ENCODE data around the gene IL23R.

Gene IL23R

DNA sequence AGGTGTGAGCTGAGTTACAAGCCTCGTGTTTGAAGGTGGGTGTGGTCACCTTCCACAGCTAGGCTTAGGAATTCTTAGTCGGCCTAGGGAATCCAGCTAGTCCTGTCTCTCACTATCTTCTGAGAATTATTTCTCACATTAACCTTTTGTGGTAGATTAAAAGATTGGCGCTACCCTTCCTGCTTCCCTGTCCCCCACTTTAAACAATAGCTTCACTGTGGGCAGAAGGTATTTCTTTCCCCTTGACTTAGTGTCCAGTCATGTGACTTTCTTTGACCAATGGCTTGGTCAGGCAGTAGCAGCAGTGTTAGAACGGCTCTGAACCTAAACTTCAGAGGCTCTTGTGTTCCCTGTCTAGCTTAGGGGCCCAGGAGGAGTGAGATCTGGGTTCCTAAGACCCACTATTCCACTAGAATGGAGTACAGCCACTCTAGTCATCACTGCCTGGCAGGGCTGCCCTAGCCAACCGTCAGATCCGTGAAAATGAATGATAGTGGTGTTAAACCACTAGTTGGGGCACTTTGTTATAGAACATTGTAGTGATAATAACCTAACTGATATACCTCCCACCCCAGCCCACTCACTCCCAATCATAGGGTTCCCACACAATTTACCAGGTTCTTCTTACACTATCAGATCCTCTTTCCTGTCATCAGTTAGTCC lies 17.6 kb upstream of the IL23R start:
- DNase-seq (ENCODE audit: low read depth in 2 of 2), result no peak

DNA sequence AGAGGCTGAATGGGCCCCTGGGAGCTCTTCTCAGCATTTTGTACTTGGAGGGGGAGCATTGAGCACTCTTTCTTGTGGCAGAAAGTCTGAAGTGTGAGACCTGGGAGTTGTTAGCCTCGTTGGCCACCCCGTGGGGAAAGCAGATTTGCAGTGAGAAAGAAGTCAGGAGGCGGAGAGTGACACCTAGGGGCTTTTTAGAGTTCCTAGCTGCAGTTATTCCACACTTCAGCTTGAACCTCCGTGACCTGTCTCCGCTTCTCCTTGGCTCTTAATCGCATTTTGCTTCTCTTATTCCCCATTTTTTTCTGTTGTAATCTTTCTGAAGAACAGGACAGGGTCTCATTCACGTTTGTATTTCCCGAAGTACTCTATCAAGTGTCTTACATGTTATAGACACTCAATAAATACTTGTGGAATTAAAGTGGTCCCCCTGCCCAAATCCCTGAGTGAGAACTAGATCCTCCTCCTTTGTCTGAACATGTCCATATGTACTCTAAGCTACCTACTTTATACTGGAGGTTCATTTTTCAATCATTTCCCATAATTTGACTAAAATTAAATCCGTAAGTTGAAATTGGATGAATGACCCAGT lies 17.0 kb upstream of the IL23R start:
- DNase-seq (ENCODE audit: low read depth in 2 of 2), result peak; percentile 9 to 25

DNA sequence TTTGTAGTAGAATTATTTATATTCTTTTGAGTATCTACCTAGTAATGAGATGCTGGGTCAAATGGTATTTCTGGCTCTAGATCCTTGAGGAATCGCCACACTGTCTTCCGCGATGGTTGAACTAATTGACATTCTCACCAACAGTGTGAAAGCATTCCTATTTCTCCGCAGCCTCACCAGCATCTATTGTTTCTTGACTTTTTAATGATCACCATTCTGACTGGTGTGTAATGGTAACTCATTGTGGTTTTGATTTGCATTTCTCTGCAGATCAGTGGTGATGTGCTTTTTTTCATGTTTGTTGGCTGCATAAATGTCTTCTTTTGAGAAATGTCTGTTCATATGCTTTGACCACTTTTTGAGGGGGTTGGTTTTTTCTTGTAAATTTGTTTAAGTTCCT lies 15.3 kb upstream of the IL23R start:
- DNase-seq (ENCODE audit: low read depth in 2 of 2), result no peak

DNA sequence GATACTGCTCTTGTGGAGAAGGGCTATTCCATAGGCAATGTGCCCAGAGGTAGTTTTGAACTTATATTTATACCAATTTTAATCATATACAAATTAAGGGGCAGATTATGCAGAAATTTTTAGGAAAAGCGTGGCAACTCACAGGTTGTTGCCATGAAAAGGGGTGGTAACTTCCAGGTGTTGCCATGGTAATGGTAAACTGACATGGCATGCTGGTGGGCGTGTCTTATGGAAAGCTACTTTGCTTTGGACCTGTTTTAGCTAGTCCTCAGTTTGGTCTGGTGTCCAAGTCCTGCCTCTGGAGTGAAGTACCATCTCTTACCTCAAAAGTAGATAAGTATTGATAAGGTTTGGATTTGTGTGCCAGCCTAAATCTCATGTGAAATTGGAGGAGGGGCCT lies 7.9 kb upstream of the IL23R start:
- no peak for DNase-seq (ENCODE audit: low read depth in 2 of 2)

DNA sequence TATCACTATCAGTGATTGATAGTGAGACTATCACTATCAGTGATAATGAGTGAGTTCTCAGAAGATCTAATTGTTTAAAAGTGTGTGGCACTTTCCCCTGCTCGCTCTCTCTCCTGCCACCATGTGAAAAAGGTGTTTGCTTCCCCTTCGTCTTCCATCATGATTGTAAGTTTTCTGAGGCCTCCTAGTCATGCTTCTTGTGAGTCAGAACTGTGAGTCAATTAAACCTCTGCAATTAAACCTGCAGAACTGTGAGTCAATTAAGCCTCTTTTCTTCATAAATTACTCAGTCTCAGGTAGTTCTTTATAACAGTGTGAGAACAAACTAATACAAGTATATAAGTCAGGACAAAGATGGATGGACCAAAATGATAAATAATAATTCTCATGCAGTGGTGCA lies 7.0 kb upstream of the IL23R start:
- DNase-seq (ENCODE audit: low read depth in 2 of 2), result no peak

DNA sequence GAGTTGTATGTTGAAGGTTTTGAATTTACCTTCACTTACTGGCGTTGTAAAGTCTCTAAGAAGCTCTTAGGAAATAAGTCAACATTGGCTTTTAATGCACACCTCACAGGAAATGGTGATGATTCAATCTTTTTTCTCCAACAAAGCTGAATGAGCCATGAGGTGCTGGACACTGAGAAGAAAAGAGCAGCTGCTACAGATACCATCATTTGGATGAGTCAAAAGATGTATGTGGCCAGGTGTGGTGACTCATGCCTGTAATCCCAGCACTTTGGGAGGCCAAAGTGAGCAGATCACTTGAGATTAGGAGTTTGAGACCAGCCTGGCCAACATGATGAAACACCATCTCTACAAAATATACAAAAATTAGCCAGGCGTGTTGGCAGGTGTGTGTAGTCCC lies 3.3 kb upstream of the IL23R start:
- no peak for DNase-seq (ENCODE audit: low read depth in 2 of 2)

DNA sequence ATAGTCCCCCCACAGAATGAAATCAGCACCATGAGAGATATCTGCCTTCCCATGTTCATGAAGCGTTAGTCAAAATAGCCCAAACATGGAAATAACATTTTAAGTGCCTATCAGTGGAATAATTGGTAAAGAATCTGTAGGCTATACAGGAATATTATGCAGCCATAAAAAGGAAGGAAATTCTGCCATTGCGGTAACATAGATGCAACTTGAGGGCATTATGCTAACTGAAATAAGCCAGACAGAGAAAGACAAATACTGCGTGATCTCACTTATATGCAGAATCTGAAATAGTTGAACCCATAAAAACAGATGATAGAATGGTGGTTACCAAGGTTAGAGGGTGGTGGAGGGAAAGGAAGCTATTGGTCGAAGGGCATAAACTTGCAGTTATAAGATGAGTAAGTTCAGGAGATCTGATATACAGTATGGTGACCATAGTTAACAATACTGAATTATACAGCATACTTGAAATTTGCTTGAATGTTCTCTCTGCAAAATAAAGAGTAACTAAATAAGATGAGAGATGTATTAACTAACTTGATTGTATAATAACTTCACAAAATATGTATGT lies 699 bp upstream of the IL23R start:
- DNase-seq (ENCODE audit: low read depth in 2 of 2), result no peak

DNA sequence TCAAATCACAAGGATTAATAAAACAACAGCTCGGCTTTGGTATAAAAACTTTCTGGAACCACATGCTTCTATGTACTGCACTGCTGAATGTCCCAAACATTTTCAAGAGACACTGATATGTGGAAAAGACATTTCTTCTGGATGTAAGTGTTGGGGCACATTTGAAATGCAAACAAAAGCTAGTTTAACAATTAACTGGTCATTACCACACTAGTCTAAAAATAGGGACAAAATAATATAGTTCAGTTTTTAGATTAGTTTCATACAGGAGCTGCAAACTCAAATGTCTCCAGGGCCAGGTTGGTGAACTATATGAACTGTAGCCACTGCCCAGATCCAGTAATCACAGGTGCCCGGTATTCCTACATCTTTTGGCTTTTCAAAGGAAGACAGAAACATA lies 3.2 kb downstream of the IL23R start:
- no peak for DNase-seq (ENCODE audit: low read depth in 2 of 2)

DNA sequence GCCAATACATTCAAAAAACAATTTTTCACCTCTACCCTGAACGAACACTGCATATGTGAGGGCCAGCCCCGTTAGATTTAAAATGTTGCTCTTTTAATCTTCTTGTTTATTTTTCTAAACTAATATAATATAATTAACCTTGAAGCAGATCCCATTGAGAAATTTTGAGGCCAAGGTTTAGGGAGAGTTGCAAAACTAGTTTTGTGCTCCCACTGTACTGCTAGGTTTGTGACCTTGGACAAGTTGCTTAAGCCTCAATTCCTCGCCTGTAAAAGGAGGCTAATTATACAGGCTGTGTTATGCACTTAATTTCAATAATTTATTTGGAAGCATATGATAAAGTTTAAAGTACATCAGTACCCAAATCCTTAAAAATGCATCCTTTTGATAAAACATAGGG lies 3.7 kb downstream of the IL23R start:
- no peak for DNase-seq (ENCODE audit: low read depth in 2 of 2)

DNA sequence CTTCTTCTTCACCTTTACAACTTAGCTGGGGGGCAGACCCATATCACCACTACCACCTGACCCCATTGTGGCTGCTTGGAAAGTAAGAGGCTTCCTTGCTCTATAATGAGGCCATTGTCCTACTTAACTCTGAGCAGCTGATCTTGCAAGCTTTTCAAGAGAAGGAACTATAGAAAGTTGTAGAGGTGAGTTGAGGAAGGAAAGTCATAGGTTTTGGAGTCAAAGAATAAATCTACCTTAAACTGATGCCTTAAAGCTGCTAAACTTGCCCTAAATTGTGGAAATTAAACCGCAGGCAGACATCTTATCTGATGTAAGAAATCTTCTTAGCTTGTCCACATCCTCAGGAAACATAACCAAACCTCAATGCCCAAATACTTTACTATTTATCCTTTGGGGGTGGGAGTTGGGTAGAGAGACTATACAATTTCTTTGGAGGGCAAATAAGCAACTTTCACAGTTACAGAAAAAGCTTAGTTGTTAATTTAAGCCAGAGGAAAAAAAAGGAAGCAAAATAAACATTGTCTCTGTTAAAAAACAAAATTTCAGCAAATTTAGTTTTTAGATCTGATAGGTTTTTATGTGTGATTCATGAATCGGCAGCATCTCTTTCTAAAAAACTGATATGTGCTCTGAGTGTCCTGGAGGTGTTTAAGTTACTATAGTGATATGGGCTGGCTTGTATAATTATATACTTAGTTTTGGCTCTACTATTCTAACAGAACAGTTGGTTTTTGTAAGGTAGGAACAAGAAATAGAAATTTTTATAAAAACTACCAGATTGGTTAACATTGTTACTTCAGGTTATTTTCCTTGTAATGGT lies 4.7 kb downstream of the IL23R start:
- DNase-seq (ENCODE audit: low read depth in 2 of 2), result no peak

DNA sequence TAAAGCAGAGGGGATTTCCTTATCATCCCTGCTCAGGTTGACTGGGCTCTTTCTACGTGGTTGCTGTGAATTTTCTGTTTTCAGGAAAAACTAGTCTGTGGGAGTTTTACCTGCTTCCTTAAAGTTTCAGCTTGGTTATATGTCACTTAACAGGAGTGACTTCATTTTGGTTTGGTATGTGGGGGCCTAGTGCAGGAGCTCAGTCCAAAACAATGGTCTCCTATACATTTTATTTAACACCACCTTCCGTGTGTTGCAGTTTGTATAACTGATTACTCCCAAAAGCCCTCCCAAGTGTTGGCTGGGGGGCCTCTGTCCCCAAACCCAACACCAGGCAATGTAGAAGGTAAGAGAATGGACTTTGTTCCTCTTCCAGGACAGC lies 5.3 kb downstream of the IL23R start:
- DNase-seq (ENCODE audit: low read depth in 2 of 2), result no peak

DNA sequence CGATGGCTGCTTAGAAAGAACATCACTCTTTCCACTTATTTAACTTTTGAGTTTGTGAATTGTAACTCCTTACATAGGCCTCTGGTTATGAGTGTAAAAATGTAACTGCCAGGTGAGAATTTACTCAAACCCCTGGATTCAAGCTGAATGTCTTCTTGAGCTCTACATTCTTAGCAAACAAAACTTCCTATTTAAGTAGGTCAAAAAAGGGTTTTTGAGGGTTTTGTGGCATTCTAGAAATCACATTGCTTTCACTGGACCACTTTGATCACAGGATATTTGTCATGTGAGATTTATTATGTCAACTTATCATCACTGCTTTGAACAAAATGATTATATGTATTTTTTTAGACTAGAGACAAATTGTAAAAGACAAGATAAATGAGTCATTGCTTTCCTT lies 5.7 kb downstream of the IL23R start:
- no peak for DNase-seq (ENCODE audit: low read depth in 2 of 2)

DNA sequence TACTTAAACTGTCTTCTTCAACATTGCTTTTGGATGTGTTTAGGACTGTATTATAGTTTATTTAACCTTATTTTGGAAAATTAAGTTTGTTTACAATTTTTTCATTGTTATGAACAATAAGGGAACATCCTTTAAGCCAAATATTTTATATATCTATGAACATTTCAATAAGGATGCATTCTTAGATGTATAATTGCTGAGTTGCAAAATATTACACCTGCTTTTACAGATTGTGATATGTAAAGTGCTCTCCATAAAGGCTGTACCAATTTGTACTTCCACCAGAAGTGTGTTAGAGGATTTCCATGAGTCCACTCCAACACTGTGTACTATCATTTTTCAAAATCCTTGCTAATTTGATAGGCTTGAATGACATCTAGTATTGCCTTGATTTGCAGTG lies 7.7 kb downstream of the IL23R start:
- no peak for DNase-seq (ENCODE audit: low read depth in 2 of 2)

DNA sequence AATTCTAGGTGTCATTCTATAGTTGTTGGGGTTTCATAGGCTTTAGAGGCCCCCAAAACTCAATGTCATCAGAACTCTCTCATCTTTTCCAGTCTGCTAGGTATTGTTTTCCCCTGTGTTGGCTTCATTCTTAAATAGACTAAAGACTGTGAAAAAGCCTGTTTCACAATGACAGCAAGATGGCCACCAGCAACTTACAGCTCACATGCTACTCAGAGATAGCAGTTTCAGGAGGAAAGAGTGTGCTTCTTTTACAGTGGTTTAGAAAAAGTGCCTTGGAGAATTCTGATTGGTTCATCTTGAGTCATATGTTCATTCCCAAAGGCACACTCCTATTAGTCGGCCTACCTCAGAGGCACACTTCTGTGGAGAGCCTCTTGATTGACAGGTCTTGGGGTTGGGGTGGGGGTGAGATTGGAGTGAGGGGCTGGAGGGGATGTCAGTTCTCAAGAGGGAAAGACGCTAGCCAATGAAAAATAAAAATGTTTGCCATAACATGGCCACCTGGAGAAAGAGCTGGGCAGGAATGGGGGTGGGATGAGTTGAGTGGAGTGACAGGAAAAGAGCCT lies 8.5 kb downstream of the IL23R start:
- no peak for DNase-seq (ENCODE audit: low read depth in 2 of 2)

DNA sequence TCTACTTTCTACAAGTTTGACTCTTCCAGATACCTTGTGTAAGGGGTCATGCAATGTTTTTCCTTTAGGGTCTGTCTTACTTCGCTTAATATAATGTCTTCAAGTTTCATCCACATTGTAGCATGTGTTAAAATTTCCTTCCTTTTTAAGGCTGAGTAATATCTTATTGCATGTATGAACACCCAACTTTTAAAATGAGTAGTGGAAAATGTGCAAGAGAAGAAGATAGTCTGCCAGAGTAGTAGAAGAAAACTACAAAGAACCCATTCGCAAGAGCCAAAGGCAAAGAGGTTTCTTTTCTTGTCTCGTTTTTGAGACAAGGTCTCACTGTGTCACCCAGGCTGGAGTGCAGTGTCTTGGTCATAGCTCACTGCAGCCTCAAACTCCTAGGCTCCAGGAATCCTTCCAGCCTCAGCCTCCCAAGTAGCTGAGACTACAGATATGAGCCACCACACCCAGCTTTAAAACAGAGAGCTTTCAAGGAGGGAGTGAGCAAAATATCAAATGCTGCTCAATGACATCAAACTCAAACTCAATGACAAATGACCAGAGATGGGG lies 9.4 kb downstream of the IL23R start:
- no peak for DNase-seq (ENCODE audit: low read depth in 2 of 2)

DNA sequence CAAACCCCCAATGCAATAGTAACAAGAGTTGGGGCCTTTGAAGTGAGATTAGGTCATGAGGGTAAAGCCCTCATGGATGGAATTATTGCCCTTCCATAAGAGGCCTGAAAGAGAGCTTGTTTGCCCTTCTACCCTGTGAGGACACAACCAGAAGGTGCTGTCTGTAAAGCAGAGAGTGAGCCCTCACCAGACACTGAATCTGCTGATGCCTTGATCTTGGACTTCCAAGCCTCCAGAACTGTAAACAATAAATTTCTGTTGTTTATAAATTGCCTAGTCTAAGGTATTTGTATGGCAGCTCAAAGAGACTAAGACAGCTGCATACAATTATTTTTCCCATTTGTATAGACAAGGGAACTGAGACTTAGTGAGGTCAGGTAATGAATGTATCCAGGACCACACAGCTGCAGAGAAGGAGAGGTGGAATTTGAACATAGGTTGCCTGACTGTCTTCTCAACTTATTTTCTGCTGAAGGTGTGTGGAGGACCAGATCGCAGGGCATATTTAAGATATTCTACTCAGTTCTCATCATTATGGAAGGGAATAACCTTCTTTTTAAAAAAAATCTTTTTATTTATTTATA lies 18.7 kb downstream of the IL23R start:
- no peak for DNase-seq (ENCODE audit: low read depth in 2 of 2)

DNA sequence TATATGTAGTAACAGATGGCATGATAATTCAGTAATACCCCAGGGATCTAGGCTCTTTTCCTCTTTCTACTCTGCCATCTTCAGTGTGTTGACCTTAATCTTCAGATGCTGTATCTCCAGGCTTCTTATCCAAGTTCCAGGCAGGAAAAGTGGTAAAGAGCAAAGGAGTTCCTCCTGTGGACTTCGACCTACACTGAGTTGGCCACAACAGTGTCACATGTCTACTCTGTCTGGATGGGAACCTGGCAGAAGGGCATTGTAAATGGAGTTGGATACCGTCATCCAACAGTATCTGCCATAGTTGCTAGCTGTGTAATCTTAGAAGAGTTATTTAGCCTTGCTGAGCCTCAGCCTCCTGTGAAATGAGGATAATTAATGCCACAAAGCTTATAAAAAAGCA lies 21.9 kb downstream of the IL23R start:
- no peak for DNase-seq (ENCODE audit: low read depth in 2 of 2)

DNA sequence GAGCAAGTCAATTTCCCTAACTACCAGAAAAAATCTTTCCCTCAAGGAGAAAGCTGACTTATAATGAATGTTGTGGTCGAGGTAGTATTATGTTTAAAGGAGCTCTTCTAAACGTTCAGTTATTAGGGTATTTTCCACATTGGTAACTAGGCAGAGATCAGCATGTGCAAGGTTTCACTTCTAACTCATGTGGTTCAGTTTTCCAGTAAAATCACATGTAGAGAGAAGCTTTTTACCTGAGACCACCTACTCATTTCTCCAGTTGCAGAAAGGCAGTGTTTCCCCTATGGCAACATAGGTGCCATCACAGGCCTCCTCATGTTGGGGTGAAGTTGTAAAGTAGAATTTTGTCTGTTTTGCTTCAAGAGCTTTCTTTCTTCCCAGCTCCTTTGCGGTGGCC lies 23.7 kb downstream of the IL23R start:
- DNase-seq (ENCODE audit: low read depth in 2 of 2), result no peak

DNA sequence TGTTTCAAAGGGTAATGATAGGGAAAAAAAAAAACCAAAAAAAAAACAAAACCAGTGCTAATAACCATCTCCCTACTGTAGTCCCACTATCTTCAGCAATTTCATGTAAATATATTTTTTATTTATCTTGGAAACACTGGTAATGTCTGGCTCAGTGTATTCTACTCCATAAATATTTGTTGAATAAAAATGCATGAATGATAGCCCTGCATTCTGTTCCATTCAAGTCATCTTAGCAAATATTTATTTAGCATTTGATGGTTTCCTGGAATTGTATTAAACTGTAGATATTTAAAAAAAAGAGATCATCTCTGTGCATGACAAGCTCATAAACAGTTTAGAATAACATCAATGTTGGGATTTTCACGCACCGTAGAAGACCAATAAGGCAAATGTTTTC lies 24.2 kb downstream of the IL23R start:
- DNase-seq (ENCODE audit: low read depth in 2 of 2), result no peak

DNA sequence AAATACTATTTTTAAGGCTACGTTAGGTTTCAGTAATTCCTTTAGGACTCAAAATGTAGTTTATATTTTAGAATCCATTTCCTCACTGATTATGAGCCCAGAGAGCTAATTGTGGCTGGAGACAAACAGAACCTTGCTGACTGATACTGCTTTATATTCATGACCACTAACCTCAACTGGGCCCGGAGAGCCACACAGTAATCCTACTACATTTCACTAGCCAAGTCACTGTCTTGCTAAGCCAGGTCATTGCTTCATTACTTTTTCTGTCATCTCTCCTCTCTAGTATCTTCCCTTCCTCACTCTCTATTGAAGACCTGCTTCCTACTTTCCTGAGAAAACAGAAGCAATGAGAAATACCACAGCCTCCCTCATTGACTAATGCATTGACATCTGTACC lies 24.7 kb downstream of the IL23R start:
- no peak for DNase-seq (ENCODE audit: low read depth in 2 of 2)

DNA sequence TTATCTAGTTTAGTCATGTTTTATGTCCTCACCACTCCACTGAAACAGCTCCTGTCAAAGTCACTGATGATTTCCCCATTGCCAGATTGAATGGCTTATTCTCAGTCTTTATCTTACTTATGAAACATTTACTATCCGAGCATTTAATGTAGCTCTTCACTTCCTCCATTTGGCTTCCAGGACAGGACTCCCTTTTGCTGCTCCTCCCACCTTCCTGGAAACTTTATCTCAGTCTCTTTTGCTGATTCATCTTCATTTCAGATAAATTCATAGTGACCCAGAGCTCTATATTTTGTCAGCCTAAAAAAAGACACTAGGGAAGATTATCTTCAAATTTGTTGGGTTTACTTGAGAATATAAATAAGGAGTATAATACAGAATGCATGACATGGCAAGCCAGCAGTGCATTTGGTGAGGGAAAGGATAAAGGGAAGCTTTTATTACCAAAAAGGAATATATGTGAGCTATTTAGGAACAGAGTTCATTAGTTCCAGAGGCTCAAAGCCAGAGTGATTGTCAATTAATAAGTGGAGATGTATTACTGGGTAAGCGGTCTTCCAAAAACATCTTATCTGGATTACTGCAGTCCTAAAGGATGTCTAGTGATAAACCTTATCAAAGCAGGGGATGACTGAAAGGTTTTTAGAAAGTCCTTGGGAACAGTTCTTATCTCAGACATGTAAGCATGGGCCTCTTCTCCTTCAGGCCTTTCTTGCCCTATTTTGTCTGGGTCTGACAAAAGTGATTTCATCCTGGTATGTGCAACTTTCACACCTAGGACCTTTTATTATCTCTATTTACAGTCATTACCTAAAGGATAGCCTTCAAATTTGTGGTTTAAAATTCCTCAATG lies 25.6 kb downstream of the IL23R start:
- DNase-seq (ENCODE audit: low read depth in 2 of 2), result no peak
